GM18498 (cell line): ENCODE results near the gene TDRD9.

Experiments
- ATAC-seq: cut with Tn5 transposase; IDR thresholded peaks from one replicate; pipeline ENCODE4 v1.9.1; 2021; ENCODE audit warnings: mild to moderate bottlenecking, moderate library complexity; ENCODE audit not compliant: unreplicated experiment

The TDRD9 gene

DNA sequence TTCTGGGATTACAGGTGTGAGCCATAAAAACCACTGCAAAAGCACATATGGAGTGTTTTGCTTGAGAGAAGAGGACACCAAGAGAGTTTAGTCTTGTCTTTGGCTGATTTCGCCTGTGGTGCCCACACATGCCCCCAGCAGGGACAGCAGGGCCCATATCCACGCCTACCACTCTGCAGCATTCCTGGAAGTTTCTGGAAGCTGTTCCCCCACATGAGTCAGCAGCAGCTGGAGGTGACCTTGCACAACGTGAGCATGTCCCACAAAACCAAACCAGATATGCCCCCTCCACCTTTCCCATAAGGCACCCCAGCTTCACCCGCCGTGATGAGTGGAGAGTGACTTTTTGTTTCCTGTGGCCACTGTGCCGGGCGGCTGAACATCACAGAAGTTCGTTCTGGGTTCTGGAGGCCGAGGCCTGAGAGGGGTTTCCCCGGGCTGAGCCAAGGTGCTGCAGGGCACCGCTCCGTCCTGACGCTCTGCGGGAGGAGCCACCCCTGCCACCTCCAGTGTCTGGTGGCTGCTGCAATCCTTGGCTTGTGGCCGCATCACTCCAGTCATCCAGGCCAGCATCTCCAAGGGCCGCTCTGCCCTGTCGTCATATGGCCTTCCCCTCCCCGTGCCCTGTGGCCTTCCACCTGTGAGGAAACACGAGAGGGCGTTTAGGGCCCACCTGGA lies 162.0 kb downstream of the TDRD9 start:
- no peak for ATAC-seq

DNA sequence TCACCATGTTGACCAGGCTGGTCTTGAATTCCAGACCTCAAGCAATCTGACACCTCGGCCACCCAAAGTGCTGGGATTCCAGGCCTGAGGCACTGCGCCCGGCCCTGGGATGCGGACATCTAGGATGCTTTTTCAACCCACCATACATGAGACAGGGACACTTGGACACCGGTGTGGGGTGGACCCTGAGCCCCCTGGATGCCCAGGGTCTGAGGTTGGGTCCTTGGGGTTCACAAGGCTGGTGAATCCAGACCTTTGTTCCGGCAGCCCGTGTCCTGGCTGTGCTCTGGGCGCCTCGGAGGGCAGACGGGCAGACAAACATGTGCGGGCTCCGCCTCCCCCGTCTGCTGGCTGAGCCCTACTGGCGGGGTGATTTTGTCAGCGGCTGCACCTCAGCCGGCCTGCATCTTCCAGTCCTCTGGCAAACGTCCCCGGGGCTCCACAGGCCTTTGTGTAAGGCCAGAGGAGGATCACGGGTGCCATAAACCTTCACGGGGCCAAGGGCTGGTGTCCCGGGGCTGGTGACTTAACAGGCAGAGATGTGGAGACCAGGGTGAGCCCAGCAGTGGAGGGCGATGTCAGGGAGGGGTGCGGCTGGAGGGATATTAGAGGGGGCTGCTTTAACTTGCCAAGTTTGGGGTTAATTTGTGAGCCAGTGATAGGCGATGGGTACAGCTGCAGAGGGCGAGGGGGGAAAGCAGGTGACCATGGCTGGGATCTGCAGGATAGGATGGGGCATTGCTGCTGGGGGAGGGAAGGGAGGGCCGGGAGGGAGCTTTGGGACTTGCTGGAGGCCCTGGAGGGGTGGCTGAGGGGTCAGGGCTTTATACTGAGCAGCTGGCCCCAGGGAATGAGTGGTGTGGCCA lies 163.0 kb downstream of the TDRD9 start:
- no peak for ATAC-seq

DNA sequence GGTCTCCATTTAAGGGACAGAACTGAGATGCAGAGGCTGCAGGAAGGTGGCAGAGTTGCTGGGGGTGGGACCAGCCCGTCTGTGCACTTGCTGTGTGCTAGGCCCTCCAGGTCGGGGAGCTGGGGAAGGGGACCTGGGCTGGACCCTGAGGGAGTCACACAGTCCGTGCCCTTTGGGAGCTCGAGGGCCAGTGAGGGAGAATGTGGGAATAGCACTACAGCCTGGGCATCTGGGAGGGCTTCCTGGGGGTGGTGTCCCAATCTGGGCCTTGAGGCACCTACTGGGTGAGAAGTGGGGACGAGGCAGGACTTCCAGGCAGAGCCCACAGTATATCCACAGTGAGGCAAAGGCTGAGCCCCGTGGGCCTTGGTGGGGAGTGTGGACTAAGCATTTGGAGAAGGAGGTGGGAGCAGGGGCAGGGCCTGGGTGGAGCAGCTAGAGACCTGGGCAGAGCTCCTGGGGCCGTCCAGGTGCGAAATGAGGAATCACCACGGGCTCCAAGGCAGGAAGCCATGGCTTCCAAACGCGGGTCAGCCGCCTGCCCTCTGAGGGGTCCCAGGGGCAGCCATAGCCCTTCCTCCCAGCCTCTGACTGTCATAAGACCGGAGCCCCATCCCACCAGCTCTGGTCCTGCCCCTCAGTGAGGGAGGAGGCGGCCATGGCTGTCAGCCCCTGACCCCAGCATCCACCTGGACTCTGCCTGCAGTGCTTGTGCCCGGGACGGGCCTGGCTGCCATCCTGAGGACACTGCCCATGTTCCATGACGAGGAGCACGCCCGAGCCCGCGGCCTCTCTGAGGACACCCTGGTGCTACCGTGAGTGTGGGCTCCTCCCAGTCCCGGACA lies 163.9 kb downstream of the TDRD9 start:
- no peak for ATAC-seq

DNA sequence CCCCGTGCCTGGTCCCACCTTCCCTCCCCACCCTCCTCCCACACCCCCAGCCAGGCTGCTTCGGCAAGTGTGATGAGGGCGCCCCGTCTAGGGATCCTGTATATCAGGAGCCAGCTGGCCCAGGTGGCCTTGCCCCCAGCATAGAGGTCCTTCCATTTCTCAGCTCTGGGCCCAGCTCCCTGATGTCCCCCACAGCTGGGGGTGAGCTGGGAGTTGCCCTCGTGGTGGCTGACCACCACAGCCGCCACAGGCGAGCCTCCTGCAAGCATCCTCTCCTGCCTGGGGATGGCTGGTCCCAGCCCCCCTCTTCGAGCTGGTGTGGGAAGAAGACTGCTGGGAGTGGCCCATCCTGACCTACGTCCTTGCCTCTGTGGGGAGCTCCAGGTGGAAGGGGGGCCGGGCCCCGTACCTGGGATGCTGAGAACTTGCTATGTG lies 164.7 kb downstream of the TDRD9 start:
- ATAC-seq: no peak

DNA sequence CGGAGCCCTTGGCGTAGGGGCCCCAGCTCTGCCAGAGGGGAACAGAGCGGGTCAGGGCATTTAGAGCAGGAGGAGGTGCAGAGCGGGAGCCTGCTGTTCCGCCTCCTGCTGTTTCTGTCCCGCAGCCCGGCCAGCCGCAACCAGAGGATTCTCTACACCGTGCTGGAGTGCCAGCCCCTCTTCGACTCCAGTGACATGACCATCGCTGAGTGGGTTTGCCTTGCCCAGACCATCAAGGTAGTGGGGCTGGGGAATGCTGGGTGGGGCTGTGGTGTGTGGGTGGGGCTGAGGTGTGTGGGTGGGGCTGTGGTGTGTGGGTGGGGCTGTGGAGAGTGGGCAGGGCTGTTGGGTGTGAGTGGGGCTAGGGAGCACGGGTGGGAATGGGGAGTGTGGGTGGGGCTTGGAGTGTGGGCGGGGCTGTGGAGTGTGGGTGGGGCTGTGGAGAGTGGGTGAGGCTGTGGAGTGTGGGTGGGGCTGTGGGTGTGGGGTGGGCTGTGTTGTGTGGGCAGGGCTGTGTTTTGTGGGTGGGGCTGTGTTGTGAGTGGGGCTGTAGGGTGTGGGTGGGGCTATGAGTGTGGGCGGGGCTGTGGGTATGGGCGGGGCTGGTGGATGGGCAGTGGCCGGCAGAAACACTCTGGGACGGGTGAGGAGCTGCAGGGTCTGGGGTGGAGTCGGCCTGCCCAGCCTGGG lies 165.3 kb downstream of the TDRD9 start:
- ATAC-seq: no peak

DNA sequence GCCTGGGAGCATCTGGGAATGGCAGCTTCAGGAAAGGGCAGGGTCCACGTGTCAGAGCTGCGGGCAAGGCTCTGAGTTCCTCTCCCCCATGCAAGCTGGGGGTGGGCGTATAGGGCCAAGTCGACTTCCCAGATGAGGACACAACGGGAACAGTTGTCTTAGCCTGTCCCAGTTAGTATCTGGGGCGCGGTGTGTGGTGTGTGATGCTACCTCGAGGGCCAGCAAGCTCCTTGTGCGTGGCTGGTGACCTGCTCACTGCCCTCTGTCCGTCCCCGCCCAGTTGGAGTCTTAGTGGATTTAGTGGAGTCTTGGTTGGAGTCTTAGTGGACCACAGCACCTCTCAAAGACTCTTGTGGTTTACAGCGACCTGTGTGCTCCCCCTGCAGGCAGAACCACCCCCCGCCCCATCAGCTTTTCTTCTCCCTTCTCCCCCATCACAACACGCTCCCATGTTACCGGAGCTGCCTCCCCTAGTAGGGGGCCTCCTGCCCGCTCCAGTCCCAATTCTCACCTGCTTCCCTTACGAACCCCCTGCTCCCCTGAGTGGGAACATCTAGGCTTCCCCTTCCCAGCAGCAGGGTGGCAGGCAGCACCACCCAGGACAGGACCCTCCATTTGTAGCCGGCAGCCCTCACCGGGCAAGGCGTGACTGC lies 165.9 kb downstream of the TDRD9 start:
- no peak for ATAC-seq

DNA sequence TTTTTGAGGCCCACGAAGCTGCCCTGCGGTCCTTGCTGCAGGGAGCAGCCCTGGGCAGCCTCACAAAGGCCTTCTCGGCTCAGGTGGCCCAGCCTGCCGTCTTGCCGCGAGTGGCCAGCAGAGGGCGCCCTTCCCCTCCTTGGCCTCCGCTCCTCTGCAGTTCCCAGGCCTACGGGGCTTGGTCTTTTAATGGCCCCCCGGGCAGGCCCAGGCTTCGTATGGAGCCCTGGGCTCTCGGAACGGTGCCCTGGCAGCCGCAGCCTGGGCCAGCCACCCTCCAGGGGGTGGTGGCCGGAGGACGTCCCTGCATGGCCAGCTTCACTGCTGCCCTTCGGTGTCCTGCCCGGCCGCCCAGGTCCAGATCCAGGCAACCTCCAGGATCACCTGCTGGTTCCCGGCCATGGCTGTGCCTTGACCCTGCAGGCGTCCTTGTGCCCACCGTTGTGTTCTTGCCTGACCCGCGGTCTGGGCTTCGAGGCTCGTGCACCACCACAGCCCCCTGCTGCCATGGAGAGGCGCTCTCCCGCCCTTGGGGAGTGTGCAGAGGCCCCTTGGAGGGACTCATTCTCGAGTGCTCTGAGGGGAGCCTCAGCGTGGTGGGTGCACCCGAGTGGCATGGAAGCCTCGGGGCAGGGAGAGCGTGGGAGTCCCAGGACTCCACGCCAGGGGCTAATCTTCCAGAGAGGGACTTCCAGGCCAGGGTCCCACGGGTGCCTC lies 166.6 kb downstream of the TDRD9 start:
- no peak for ATAC-seq

DNA sequence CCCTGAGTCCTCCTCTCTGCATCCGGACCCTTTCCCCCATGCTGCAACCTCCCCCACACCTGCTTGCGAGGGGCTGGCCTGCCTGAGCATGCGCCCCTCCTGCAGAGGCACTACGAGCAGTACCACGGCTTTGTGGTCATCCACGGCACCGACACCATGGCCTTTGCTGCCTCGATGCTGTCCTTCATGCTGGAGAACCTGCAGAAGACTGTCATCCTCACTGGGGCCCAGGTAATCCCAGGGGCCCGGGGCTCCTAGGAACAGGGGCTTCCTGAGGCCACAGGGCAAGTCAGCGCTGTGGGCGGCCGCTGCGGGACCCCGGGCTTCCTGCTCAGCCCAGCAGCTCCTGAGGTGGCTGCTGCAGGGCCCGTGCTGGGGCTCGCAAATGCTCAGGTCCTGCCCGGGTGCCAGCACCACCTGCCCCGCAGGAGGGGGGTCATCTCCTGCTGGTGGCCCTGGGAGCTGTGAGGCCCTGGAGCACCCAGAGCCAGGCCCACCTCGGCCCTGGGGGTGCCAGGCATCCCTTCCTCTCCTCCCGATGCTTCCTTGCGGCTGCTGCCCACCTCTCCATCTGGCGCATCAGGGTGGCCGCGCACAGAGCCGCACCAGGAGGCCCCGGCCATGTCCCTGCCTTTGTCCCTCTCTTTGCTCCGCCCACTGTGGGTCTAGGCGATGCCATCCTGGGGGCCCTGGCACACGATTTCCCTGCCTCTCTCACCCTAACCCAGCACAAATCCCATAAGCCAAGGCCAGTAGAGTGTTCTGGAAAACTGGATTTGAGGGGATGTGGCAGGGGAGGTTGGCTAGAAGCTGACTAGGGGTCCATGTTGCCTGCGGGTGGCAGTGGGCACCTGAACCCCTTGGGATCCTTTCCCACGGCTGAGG lies 167.4 kb downstream of the TDRD9 start:
- ATAC-seq: no peak

DNA sequence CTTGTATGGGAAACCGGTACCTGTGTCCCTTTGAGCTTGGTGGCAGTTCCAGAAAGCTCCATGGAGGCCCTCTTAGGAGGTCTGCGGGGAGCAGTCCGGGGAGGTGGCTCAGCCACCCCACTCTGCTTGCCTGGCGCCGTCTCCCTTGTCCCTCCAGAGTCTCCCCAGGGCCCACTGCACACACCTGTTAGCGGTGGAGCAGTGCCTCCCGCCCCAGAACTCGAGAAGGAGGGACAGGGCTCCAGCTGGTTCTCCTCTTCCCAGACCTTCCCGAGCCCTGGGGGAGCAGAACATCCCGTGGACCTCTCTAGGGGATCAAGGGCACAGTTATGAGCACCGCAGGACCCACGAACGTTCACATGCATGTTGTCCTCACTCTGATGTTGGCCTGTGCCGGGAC lies 168.1 kb downstream of the TDRD9 start:
- no peak for ATAC-seq

DNA sequence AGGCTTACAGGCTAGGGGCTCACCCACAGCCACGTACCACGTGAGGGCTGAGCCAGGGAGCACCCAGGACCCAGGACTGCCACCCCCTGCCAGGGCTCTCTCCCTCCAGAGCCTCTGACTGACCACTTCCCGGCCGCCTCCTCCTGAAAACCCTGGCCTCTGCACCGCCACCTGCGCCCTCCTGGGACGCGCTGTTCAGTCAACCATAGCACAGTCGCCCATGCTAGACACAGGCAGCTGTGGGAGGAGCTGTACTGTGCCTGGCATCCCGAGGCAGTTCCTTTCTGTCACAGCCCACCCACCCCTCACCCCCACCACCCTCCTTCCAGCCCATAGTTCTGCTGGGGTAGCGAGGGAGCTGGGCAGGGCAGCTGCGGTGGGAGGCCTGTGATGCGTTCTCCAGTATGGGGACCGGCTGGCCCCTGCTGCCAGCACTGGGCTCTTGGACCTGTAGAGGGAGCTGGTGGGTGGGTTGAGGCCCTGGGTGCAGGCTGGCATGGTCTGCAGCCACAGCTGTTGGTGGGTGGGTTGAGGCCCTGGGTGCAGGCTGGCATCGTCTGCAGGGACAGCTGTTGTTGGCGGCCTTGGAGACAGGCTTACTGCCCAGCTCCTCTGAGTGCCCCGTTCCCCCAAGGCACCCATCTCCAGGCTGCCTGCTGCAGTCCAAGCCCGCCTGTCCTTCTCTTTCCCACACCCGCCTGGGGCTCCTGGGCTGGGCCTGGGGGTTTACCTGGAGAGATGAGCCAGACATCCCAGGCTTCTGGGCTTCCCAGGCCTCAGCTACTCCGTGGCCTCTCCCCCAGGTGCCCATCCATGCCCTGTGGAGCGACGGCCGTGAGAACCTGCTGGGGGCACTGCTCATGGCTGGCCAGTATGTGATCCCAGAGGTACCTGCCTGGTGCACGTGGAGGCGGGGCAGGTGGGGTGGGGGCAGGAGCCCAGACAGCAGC lies 168.8 kb downstream of the TDRD9 start:
- no peak for ATAC-seq

DNA sequence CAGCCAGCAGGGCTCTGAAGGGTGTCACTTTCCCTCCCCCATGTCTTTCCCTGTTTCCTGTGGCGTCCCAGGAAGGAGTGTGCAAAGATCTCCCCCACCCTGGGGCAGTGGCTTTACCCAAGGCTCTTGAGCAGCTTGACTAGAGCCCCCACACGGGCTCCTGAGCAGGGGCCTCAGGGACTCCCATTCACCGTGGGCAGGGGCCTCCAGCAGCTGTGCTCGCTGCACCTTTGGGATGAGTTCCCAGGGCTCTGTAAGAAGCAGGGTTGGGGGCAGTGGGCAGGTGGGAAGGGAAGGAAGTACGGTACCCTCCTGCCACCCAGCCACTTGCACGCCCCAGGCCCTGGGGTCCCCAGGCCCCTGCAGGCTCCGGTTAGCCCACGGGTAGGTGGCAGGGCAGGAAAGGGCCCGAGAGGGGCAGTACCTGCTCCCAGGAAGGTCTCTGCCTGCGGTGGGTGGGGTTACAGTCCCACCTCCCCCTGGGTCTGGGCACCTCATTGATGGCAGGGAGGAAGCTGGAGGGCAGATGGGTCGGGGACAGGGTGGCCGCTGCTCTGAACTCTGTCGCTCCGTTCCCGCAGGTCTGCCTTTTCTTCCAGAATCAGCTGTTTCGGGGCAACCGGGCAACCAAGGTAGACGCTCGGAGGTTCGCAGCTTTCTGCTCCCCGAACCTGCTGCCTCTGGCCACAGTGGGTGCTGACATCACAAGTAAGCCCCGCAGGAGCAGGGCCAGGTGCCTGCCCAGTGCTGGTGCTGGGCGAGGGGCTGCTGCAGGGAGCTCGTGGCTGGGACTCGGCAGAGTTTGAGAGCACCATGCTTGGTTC lies 170.2 kb downstream of the TDRD9 start:
- no peak for ATAC-seq

DNA sequence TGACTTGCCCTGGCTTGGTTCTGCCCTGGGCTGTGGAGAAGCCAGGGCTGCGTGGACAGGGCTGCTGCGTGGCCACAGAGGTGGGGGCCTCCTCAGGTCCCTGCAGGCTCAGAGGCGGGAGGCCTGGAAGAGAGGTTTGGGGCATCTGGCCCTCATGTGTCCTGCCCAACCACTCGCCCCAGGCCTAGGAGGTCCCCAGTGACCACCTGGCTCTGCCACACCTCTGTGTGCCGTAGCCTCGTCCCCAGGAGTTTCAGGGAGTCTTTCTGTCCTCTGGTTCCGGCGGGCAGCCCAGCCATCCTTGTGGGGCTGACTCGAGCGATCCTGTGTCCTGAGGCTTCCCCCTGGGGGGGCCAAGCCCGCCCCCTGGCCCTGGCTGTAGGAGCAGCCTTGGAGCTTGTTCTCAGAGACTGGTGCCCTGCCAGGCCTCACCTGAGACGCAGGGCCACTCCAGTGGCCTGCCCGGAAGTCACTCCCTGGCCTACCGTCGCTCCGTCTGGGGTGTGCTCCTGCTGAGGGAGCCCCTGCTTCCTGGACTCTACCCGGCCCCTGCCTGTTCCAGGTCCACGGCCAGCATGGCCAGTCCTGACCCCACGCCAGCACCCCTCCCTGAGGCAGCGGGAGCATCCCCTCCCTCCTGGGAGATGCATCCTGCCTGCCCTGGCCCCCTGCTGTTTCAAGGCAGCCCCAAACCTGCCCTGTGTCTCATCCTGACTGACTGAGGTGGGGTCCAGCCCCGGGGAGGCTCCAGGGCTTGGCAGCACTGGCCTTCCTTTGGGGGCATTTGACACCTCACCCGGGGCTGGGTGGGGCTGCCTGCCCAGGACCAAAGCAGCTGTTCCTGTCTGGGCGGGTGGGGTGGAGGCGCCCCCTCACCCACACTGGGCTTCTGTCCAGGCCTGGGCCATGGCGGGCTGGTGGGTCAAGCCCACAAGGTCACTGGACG lies 171.1 kb downstream of the TDRD9 start:
- ATAC-seq: no peak

DNA sequence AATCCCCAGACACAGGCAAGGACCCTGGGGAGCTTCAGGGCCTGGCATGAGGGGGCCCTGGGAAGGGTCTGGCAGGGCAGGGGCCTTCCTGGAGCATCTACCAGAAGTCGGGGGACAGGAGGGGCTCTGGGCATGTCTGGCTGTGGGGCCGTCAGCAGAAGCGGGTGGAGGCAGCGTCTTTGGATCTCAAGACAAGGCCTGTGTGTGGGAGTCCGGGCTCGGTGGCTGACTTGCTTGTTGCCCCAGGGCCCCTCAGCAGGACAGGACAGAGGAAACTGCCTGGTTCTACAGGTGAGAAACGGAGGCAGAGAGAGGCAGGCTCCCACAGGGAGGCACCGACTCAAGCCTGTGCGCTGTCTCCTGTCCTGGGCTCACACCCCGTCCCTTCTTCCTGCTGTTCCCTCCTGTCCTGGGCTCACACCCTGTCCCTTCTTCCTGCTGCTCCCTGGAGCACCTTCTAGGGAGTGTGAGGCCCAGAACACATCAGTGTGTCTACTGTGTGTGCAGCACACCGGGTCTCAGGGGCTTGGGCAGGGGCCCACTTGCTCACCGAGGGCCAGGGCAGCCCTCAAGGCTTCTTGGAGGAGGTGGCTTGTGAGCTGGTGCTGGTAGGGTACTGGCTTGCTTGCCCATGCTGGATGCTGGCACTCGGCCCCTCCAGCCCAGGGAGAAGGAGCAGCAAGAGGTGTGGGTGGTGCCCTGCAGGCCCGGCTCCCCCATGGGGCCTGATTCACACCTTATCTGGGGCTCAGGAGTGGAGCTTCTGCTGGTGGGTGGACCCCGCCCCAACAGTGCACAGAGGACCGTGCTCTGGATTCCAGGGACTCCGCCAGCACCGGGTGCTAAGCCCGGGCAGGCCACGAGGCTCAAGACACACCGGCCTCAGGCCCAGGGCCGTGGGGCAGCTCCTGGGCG lies 172.2 kb downstream of the TDRD9 start:
- no peak for ATAC-seq

DNA sequence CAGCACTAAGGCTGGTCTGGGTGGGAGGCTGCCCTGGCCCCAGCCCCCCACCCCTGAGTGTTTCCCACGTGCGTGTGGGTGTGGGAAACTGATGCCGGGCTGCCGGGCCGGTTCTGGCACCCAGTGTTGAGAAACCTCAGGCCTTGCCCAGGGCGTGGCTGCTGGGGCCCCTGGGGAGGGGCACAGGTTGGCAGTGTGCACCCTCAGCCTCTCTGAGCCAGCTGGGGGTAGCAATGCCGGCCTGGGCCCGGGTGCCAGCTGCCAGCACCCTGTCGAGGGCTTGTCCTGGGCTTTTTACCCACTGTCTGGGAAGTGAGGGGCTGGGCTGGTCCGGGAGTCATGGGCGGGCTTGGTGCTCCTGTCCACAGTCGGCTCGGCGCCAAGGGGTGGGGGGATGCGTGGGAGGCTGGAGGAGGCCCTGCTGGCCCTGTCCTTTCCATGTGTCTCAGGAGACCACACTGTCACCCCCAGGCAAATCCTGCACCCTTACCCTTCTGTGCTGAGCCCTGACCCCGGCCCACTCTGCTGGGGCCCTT lies 172.9 kb downstream of the TDRD9 start:
- no peak for ATAC-seq
